Globus pallidus (tissue), 1 donor: ENCODE measurements around the gene PRKCZ.

ENCODE experiments used
- DNase-seq: peaks from one replicate; pipeline ENCODE4 v3.0.0-alpha.2; 2015; ENCODE audit warnings: low spot score

Gene PRKCZ

GRCh38 chr1:2049718-2050431, at the start of gene PRKCZ:
PRKCZ (plus strand) TSS chr1:2050411; CDS start chr1:2050631, 220 bp downstream.
- DNase-seq, result no peak

- DNase-seq, result no peak
Measured at GRCh38 chr1:2000432-2000831, 49.8 kb upstream of the PRKCZ start.

DNA sequence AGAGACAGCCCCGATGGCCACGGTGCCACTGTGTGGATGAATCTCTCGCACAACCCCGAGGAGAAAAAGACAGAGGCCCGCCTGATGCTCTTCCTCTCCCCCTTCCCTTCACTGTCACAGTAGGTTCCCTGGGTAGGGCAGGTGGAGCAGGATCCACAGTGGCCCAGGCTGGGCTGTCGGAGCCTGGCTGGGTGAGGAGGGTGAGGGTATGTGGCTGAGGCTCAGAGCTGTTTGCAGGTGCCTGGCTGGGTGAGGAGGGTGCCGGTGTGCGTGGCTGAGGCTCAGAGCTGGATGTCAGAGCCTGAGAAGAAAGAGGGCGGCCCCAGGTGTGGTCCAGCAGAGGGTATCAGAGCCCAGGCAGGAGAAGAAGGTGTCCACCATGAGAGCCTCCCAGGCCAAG, 49.4 kb upstream of the PRKCZ start:
- DNase-seq, result no peak

GRCh38 chr1:2001773-2002411, 48.3 kb upstream of the PRKCZ start:
- DNase-seq, result no peak

GRCh38 chr1:2003541-2004131, 46.6 kb upstream of the PRKCZ start, which contains the start of gene CFAP74:
CFAP74 (minus strand) TSS chr1:2003786; CDS start chr1:1990956, 12,830 bp downstream.
- no peak for DNase-seq

DNA sequence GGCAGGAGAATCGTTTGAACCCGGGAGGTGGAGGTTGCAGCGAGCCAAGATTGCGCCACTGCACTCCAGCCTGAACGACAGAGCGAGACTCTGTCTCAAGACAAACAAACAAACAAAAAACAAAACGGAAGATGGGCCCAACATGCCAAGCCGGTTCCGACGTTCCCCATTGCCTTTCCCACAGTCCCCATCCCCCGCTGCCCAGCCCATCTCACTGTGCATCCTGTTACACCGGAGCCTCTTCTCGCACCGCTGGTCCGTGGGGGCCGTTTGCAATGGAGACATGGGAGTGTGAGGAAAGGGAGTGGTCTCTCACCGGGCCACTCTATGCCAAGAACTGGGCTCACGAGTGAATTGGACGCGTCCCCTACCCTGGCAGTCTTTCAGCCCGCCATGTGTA, 45.4 kb upstream of the PRKCZ start:
- no peak for DNase-seq

DNA sequence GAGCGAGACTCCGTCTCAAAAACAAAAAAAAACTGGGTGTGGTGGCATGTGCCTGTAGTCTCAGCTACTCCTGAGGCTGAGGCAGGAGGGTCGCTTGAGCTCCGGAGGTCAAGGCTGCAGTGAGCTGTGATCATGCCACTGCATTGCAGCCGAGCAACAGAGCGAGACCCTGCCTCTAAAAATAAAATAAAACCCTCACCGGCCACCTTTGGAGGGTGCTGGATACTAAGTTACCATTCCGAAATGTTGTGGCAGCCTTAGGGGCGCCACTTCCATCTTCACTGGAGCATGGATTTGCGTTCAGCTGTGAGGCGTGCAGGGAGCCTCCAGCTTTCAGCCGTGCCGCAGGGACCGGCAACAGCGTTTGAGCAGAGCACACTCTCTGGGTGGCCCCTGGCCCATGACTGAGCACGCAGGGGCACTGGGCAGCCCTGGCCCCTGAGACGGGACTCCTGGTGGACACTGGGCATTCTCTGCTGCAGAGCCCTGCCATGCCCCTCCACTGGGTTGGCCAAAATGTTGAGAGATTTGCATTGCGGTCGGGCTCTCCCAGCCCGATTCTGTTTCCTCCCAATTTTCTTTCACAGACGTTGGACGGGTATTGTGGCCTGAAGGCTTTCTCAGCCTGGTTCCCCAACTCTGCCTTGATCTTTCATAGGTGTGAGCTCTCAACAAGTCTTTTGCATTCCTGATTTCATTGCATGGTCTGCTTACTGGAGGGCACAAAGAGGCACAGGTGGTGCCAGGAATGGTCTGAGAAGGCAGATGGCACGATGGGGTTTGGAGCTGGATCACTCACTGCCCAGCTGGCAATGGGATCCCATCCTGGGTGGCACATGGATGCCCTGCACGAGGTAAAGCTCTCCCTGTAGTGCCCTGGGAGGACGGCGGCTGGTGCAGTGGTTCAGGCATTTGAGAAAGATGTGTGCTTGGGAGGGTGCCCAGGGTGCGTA, 40.8 kb upstream of the PRKCZ start:
- no peak for DNase-seq

DNA sequence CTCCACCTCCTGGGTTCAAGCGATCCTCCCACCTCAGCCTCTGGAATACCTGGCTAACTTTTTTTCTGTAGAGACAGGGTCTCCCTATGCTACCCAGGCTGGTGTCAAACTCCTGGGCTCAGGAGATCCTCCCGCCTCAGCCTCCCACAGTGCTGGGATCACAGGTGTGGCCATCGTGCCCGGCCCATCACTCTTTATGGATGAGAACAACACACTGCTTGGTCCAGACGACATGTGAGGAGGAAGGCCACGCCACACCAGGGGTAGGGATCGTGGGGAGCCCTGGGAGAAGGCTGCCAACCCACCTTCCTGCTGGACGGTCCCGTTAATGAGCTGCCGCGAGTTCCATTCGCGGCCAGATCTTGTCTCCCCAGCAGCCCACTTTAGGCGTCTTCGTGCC, 36.0 kb upstream of the PRKCZ start:
- DNase-seq, result no peak

DNA sequence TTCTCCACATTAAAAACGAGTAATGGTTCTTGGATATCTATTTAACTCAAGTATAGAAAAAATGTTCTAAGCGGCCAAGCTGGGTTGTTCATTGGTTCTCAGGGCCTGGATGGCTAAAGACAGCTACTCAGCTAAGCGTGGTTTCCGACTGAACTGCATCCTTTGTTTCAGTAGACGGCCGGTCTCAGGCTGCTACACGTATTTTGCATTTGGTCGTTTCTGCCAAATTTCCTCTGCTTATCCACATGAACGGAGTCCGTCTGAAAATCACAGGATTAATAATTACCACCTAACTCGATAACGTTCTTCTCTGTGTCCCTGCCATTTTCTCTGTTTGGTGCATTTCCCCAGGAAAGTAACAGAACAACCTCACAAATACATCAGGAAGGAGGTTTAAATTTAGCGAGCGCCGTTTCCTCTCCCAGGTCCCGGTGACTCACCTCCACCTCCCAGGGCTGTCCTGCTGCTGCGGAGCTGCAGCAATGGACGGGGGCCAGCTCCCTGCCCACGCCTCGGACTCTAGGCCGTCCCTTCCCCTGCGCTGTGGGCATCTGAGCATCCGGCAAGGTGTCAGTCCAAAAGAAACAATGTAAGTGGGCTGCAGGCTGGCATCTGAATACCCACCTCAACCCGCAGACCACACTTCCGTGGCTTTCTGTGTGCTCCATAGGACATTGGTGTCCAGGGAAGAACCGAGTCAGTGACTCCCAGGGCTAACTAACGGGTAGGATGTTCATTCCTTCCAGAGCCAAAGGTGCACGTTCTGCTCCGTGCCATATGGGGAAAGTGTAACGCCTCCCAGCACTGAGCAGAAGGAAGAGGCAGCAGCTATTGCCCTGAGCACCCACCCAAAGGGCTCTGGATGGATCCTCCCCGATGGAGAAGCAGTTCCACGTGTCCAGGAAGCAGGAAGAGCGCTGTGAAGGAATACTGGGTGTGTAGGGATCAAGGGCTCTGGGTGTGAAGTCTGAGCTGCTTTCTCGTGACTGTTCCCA, 35.2 kb upstream of the PRKCZ start:
- DNase-seq, result no peak

GRCh38 chr1:2016123-2016522, 34.1 kb upstream of the PRKCZ start:
- DNase-seq, result peak; percentile 11

GRCh38 chr1:2018217-2019171, 31.7 kb upstream of the PRKCZ start:
- no peak for DNase-seq

- DNase-seq, result no peak
Measured at GRCh38 chr1:2019172-2019543, 31.1 kb upstream of the PRKCZ start, which contains the start of gene GABRD. GABRD (plus strand) TSS chr1:2019345; CDS start chr1:2019424, 79 bp downstream.

GRCh38 chr1:2019571-2020309, 30.5 kb upstream of the PRKCZ start:
- no peak for DNase-seq

- no peak for DNase-seq
Measured at GRCh38 chr1:2020310-2020655, 29.9 kb upstream of the PRKCZ start.

DNA sequence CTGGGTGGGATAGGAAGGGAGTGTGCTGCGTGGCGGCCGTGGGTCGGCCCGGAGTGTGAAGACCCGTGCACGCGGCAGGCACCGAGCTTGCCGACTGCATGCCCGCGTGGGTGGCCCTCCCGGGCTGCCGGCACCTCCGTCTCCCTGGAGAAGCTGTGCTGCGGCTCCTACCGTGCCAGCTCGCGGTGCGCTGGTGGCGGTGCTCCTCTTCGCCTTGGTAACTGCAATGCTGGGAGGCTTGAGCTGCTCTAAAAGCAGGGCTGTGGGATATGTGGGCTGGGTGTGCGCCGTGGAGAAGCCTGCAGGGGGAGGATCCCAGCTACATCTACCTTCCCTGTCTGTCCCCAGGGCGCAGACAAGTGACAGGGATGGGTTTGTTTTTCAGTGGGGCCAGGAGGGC, 28.7 kb upstream of the PRKCZ start:
- no peak for DNase-seq

DNA sequence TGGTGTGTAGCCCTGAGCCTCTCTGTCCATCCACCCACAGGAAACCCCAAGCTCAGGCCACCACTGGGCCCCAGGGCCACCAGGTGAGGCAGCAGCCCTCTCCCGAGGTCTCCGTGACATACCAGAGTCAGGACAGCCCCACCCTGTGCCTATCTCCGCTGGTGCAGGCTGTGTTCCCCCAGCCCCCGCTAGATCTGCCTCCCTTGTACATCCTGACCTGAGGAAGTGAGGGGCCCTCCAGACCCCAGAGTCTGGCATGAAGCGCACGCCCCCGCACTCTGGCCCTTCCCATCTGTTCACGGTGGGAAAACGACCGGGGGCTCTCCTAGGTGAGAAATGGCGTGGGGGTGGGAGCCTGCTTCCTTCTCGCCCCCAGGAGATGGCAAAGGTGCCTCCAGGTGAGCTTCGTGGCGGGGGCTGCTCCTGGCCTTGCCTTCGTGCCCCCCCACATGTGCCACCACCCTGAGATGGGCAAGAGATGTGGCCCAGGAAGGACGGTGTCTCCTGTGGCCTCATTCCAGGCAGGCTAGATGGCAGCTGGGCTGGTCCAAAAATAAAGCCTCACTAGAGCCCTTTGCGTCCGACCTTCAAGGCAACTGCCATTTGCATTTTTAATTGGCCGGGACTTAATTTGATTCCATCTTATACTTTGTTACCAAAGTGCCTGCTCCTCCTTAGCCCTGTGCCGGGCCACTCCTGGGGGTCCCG, 28.0 kb upstream of the PRKCZ start:
- DNase-seq, result no peak

GRCh38 chr1:2023187-2023586, 27.0 kb upstream of the PRKCZ start:
- no peak for DNase-seq

GRCh38 chr1:2024451-2024850, 25.8 kb upstream of the PRKCZ start:
- DNase-seq, result no peak
